Stimulated activated CD4-positive, alpha-beta T cell treated with anti-CD3 and anti-CD28 coated beads, Interleukin-4, amount 100 ng/mL, for 1 hour (primary cell): ENCODE results near the gene NKX1-1.
"Not testable (repeated sequence)": the region's sequence is repeated elsewhere in the genome, so short reads cannot be mapped to it uniquely, and the experiment has no call there.

ENCODE experiments used
- DNase-seq: peaks from one replicate; pipeline ENCODE4 v3.0.0-alpha.2; 2020

Gene NKX1-1

GRCh38 chr4:1406394-1406980, at the start of gene NKX1-1:
Gene NKX1-1 (minus strand): TSS chr4:1406442. CDS start chr4:1406442, 0 bp downstream.
- DNase-seq: no peak

- no peak for DNase-seq
These were observed 47.5 kb upstream of the NKX1-1 start for GRCh38 chr4:1453731-1454130.

- DNase-seq: no peak
These were observed 46.3 kb upstream of the NKX1-1 start for GRCh38 chr4:1452431-1453051.

- no peak for DNase-seq
These were observed 45.5 kb upstream of the NKX1-1 start for GRCh38 chr4:1451752-1452122.

- DNase-seq: no peak
These were observed 45.0 kb upstream of the NKX1-1 start for GRCh38 chr4:1451106-1451751.

GRCh38 chr4:1449833-1450741, 43.8 kb upstream of the NKX1-1 start:
- no peak for DNase-seq

- no peak for DNase-seq
These were observed 43.2 kb upstream of the NKX1-1 start for GRCh38 chr4:1449475-1449832.

GRCh38 chr4:1448589-1449420, 42.6 kb upstream of the NKX1-1 start:
- DNase-seq: no peak

GRCh38 chr4:1447676-1448588, 41.7 kb upstream of the NKX1-1 start:
- DNase-seq: no peak

GRCh38 chr4:1446502-1447386, 40.5 kb upstream of the NKX1-1 start:
- no peak for DNase-seq

- no peak for DNase-seq
These were observed 39.6 kb upstream of the NKX1-1 start for GRCh38 chr4:1445716-1446445.

- not testable (repeated sequence) for DNase-seq
These were observed 37.5 kb upstream of the NKX1-1 start for GRCh38 chr4:1443688-1444172.

- DNase-seq: no peak
These were observed 20.8 kb upstream of the NKX1-1 start for GRCh38 chr4:1427010-1427409.

GRCh38 chr4:1421657-1422056, 15.4 kb upstream of the NKX1-1 start:
- no peak for DNase-seq

GRCh38 chr4:1419708-1420107, 13.5 kb upstream of the NKX1-1 start:
- no peak for DNase-seq

GRCh38 chr4:1418494-1419285, 12.4 kb upstream of the NKX1-1 start:
- no peak for DNase-seq

- DNase-seq: no peak
These were observed 11.5 kb upstream of the NKX1-1 start for GRCh38 chr4:1417522-1418390.

GRCh38 chr4:1416948-1417260, 10.7 kb upstream of the NKX1-1 start:
- no peak for DNase-seq
